Measurements from ENCODE around the gene SEC23A. TPM values are rescaled to one million over a fixed set of nuclear protein-coding genes. Genes with fewer than 3 reads are reported as not detected.
A peak's percentile ranks its signal among the peaks of the same experiment; 100 is the strongest.

Gene SEC23A
- total and polyA plus RNA-seq, 2 of the 13 experiments (the other 11 are each of a cell fraction or from before 2014, with no cell fraction given), result 403 to 887 TPM

DNA sequence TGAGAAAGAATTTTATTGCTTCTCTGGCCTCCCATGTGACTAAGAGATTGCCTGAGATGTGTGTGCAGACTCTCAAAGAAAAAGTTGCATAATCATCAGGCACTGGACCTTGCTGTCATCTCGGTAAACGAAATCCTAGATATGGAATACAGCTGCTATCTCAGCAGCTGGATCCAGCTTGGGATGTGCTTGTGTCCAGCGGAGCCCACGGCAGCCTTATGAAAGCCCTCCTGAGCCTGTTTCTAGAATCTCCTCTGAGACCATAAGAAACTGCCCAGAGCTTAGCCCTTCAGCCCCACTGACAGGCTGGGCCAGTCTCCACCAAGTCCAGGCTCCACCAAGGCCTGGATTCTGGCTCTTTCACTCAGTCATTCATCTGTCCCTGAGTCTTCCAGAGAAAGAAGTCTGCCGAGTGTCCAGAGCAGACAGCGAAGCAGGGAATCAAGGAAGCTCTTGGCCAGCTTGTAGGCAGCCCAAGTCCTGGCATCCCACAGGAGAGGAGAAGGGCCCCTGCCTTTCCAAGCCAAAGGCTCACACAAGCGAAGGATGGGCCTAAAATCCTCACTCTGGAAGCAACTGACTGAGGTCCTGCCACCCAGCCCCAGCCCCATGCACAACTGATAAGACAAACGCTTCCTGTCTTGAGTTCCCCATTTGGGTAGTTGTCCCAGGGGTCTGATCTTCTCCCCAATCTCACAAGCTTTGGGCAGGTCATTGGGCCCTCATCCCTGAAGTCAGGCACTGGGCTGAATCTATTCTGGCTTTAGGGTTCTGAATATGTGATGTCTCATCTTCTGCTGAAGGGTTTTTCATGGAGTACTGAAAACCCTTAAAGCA lies 97.8 kb downstream of the SEC23A start (continued):
- TF ChIP-seq GTF3A (CRISPR knock-in tag; conservative IDR thresholded peaks at IDR 0.05), result no peak
- no peak for TF ChIP-seq TEAD2 (CRISPR knock-in tag; IDR thresholded peaks at IDR 0.05)
- no peak for TF ChIP-seq PHF5A (CRISPR knock-in tag; IDR thresholded peaks at IDR 0.05; ENCODE audit: low read depth, unreplicated experiment)
- TF ChIP-seq KDM2A (CRISPR knock-in tag; IDR thresholded peaks at IDR 0.05; ENCODE audit: borderline replicate concordance, low read depth), result peak; percentile 28; the same call in 1 of the 2 replicates
- no peak for TF ChIP-seq CREM (IDR thresholded peaks at IDR 0.05)
- no peak for TF ChIP-seq CREM (CRISPR knock-in tag; IDR thresholded peaks at IDR 0.05)
- no peak for TF ChIP-seq KLF11 (CRISPR knock-in tag; IDR thresholded peaks at IDR 0.05)
- TF ChIP-seq ZNF678 (CRISPR knock-in tag; IDR thresholded peaks at IDR 0.05), result no peak
- no peak for TF ChIP-seq FOXJ3 (CRISPR knock-in tag; IDR thresholded peaks at IDR 0.05; ENCODE audit: borderline replicate concordance)
- no peak for TF ChIP-seq ZNF564 (CRISPR knock-in tag; IDR thresholded peaks at IDR 0.05)
- no peak for TF ChIP-seq CCDC6 (CRISPR knock-in tag; IDR thresholded peaks at IDR 0.05)
- TF ChIP-seq, protein P1, sequence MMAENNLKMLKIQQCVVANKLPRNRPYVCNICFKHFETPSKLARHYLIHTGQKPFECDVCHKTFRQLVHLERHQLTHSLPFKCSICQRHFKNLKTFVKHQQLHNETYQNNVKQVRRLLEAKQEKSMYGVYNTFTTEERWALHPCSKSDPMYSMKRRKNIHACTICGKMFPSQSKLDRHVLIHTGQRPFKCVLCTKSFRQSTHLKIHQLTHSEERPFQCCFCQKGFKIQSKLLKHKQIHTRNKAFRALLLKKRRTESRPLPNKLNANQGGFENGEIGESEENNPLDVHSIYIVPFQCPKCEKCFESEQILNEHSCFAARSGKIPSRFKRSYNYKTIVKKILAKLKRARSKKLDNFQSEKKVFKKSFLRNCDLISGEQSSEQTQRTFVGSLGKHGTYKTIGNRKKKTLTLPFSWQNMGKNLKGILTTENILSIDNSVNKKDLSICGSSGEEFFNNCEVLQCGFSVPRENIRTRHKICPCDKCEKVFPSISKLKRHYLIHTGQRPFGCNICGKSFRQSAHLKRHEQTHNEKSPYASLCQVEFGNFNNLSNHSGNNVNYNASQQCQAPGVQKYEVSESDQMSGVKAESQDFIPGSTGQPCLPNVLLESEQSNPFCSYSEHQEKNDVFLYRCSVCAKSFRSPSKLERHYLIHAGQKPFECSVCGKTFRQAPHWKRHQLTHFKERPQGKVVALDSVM (CRISPR knock-in tag; IDR thresholded peaks at IDR 0.05), result no peak
- peak; percentile 58; the same call in 1 of the 2 replicates for TF ChIP-seq ZNF605 (CRISPR knock-in tag; IDR thresholded peaks at IDR 0.05)
- no peak for TF ChIP-seq CBFB (CRISPR knock-in tag; IDR thresholded peaks at IDR 0.05)
- TF ChIP-seq, protein P2, sequence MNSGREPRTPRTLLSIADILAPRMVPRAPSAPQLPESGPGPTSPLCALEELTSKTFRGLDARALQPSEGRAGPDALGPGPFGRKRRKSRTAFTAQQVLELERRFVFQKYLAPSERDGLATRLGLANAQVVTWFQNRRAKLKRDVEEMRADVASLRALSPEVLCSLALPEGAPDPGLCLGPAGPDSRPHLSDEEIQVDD (CRISPR knock-in tag; IDR thresholded peaks at IDR 0.05; ENCODE audit: borderline replicate concordance), result no peak
- TF ChIP-seq ZNF782 (CRISPR knock-in tag; IDR thresholded peaks at IDR 0.05; ENCODE audit: borderline replicate concordance), result no peak
- TF ChIP-seq, protein P3, sequence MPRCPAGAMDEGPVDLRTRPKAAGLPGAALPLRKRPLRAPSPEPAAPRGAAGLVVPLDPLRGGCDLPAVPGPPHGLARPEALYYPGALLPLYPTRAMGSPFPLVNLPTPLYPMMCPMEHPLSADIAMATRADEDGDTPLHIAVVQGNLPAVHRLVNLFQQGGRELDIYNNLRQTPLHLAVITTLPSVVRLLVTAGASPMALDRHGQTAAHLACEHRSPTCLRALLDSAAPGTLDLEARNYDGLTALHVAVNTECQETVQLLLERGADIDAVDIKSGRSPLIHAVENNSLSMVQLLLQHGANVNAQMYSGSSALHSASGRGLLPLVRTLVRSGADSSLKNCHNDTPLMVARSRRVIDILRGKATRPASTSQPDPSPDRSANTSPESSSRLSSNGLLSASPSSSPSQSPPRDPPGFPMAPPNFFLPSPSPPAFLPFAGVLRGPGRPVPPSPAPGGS (CRISPR knock-in tag; IDR thresholded peaks at IDR 0.05), result no peak
- peak; percentile 58; the same call in 1 of the 2 replicates for TF ChIP-seq NFE2L1 (CRISPR knock-in tag; IDR thresholded peaks at IDR 0.05; ENCODE audit: borderline replicate concordance)
- 0 out of 2 replicates have a peak, but pooled peaks have one; percentile 37 for TF ChIP-seq ZNF30 (CRISPR knock-in tag; IDR thresholded peaks at IDR 0.05)
- TF ChIP-seq SOX13 (IDR thresholded peaks at IDR 0.05), result no peak
- TF ChIP-seq SOX13 (CRISPR knock-in tag; conservative IDR thresholded peaks at IDR 0.05 in 1 of 2, IDR thresholded peaks at IDR 0.05 in 1 of 2), result no peak
- no peak for TF ChIP-seq ZNF160 (CRISPR knock-in tag; IDR thresholded peaks at IDR 0.05)
- no peak for TF ChIP-seq ZNF672 (CRISPR knock-in tag; IDR thresholded peaks at IDR 0.05)
- no peak for TF ChIP-seq JUND (CRISPR knock-in tag; IDR thresholded peaks at IDR 0.05)
- no peak for TF ChIP-seq SMAD3 (CRISPR knock-in tag; IDR thresholded peaks at IDR 0.05)
- no peak for TF ChIP-seq ERF (CRISPR knock-in tag; IDR thresholded peaks at IDR 0.05)
- TF ChIP-seq KMT2A (CRISPR knock-in tag; IDR thresholded peaks at IDR 0.05), result no peak
- no peak for TF ChIP-seq NKX3-1 (CRISPR knock-in tag; IDR thresholded peaks at IDR 0.05)
- no peak for TF ChIP-seq TMF1 (CRISPR knock-in tag; IDR thresholded peaks at IDR 0.05; ENCODE audit: low read depth)
- no peak for TF ChIP-seq SIX4 (CRISPR knock-in tag; IDR thresholded peaks at IDR 0.05)
- TF ChIP-seq PPARG (CRISPR knock-in tag; conservative IDR thresholded peaks at IDR 0.05), result no peak
